ENCODE results near the gene ROR1.

GRCh38 chr1:64197076-64197475, 423.3 kb downstream of the ROR1 start:
- TF ChIP-seq POLR2AphosphoS5 (IDR thresholded peaks at IDR 0.05) (no peak), CTCF (IDR thresholded peaks at IDR 0.05) (no peak)
